ENCODE data around the gene EIF3L.

GRCh38 chr22:37820350-37820749, 28.9 kb upstream of the EIF3L start:
- TF ChIP-seq, protein P1, sequence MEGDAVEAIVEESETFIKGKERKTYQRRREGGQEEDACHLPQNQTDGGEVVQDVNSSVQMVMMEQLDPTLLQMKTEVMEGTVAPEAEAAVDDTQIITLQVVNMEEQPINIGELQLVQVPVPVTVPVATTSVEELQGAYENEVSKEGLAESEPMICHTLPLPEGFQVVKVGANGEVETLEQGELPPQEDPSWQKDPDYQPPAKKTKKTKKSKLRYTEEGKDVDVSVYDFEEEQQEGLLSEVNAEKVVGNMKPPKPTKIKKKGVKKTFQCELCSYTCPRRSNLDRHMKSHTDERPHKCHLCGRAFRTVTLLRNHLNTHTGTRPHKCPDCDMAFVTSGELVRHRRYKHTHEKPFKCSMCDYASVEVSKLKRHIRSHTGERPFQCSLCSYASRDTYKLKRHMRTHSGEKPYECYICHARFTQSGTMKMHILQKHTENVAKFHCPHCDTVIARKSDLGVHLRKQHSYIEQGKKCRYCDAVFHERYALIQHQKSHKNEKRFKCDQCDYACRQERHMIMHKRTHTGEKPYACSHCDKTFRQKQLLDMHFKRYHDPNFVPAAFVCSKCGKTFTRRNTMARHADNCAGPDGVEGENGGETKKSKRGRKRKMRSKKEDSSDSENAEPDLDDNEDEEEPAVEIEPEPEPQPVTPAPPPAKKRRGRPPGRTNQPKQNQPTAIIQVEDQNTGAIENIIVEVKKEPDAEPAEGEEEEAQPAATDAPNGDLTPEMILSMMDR (IDR thresholded peaks at IDR 0.05): no peak
- TF ChIP-seq POLR2A (IDR thresholded peaks at IDR 0.05): no peak
- no peak for TF ChIP-seq POLR2AphosphoS5 (IDR thresholded peaks at IDR 0.05)
- no peak for TF ChIP-seq EP300 (IDR thresholded peaks at IDR 0.05; ENCODE audit: low read depth)

Measured in transverse colon (tissue), 4 donors.